Stimulated activated CD8-positive, alpha-beta memory T cell treated with anti-CD3 and anti-CD28 coated beads, Interleukin-12 subunit alpha, Interleukin-12 subunit beta, amount 100 ng/mL, for 1 hour (primary cell): ENCODE results near the gene BEST2.
"Not testable (repeated sequence)": the region's sequence is repeated elsewhere in the genome, so short reads cannot be mapped to it uniquely, and the experiment has no call there.

ENCODE experiments used
- DNase-seq: peaks from one replicate; pipeline ENCODE4 v3.0.0-alpha.2; 2020; ENCODE audit warnings: low read depth

BEST2 gene

GRCh38 chr19:12751635-12752034 is at the start of gene BEST2:
BEST2 (plus strand) TSS chr19:12751791; CDS start chr19:12752593, 802 bp downstream.
- no peak for DNase-seq

GRCh38 chr19:12703046-12703445 is 48.5 kb upstream of the BEST2 start:
- DNase-seq, result no peak

GRCh38 chr19:12705169-12705568 is 46.4 kb upstream of the BEST2 start:
- no peak for DNase-seq

GRCh38 chr19:12705654-12706331 is 45.8 kb upstream of the BEST2 start:
- DNase-seq, result no peak

- no peak for DNase-seq
Measured at GRCh38 chr19:12706332-12706718, 45.3 kb upstream of the BEST2 start.

GRCh38 chr19:12708641-12709040 is 43.0 kb upstream of the BEST2 start:
- DNase-seq, result no peak

- DNase-seq, result no peak
Measured at GRCh38 chr19:12711187-12711586, 40.4 kb upstream of the BEST2 start.

- DNase-seq, result not testable (repeated sequence)
Measured at GRCh38 chr19:12712077-12712476, 39.5 kb upstream of the BEST2 start.

- not testable (repeated sequence) for DNase-seq
Measured at GRCh38 chr19:12713304-12713703, 38.3 kb upstream of the BEST2 start.

- DNase-seq, result no peak
Measured at GRCh38 chr19:12715102-12715501, 36.5 kb upstream of the BEST2 start.

- no peak for DNase-seq
Measured at GRCh38 chr19:12715929-12716328, 35.7 kb upstream of the BEST2 start.

- DNase-seq, result no peak
Measured at GRCh38 chr19:12720296-12720695, 31.3 kb upstream of the BEST2 start.

GRCh38 chr19:12720851-12721655 is 30.5 kb upstream of the BEST2 start:
- no peak for DNase-seq

- peak; percentile 23 for DNase-seq
Measured at GRCh38 chr19:12721656-12722565, 29.7 kb upstream of the BEST2 start.

GRCh38 chr19:12722566-12723380 is 28.8 kb upstream of the BEST2 start:
- peak; percentile 90 for DNase-seq

- DNase-seq, result no peak
Measured at GRCh38 chr19:12723381-12723640, 28.3 kb upstream of the BEST2 start.

- peak; percentile 47 for DNase-seq
Measured at GRCh38 chr19:12723641-12724426, 27.8 kb upstream of the BEST2 start, which contains the start of gene TNPO2. TNPO2 (minus strand) TSS chr19:12723932; CDS start chr19:12720977, 2,955 bp downstream.

- DNase-seq, result not testable (repeated sequence)
Measured at GRCh38 chr19:12725612-12726011, 26.0 kb upstream of the BEST2 start.

GRCh38 chr19:12726988-12727316 is 24.6 kb upstream of the BEST2 start:
- no peak for DNase-seq

GRCh38 chr19:12727745-12728433 is 23.7 kb upstream of the BEST2 start:
- DNase-seq, result no peak
